Sigmoid colon (tissue), 7 donors: ENCODE data around the gene ANKRD13D. TPM values are rescaled to one million over a fixed set of nuclear protein-coding genes. Genes with fewer than 3 reads are reported as not detected.

ENCODE experiments used
- DNase-seq: peaks from one replicate; pipeline ENCODE4 v3.0.0-alpha.2; 2019
- H3K27ac ChIP-seq, 4 donors: fragments of 200-600 bp; sonication (generic); one replicate each; pipeline ENCODE4 v1.5.1; 2016 to 2019; ENCODE audit warnings: mild to moderate bottlenecking in 1 of 4
- H3K27me3 ChIP-seq, 3 donors: fragments of 200-600 bp; sonication (generic); one replicate each; pipeline ENCODE4 v1.5.1; 2019; ENCODE audit warnings: mild to moderate bottlenecking in 1 of 3
- H3K36me3 ChIP-seq, 4 donors: fragments of 200-600 bp; sonication (generic); one replicate each; pipeline ENCODE4 v1.5.1; 2016 to 2019
- H3K4me1 ChIP-seq, 4 donors: fragments of 200-600 bp; sonication (generic); one replicate each; pipeline ENCODE4 v1.5.1; 2017 to 2019
- H3K4me3 ChIP-seq, 4 donors: fragments of 200-600 bp; sonication (generic); one replicate each; pipeline ENCODE4 v1.5.1; 2017 to 2019; ENCODE audit warnings: mild to moderate bottlenecking in 2 of 4, moderate library complexity in 1 of 4
- H3K9me3 ChIP-seq, 4 donors: fragments of 200-600 bp in 3 of 4; sonication (generic) in 3 of 4; one replicate each; pipeline versions ENCODE4 v1.5.1 to v1.6.1; 2013 to 2019
- EP300 ChIP-seq, 4 donors: sonication (generic); formaldehyde crosslinking; IDR thresholded peaks; one replicate each; pipeline ENCODE4 v1.6.1; 2017; ENCODE audit warnings: antibody characterized with exemption in 4 of 4
- POLR2A ChIP-seq, 2 donors: fragments of 450-650 bp; IDR thresholded peaks; one replicate each; pipeline ENCODE4 v1.6.1; 2016; ENCODE audit warnings: antibody characterized with exemption in 2 of 2, mild to moderate bottlenecking in 2 of 2, moderate library complexity in 2 of 2
- POLR2AphosphoS5 ChIP-seq, 4 donors: sonication (generic); formaldehyde crosslinking; IDR thresholded peaks; one replicate each; pipeline ENCODE4 v1.6.1; 2017; ENCODE audit warnings: antibody characterized with exemption in 4 of 4
- WGBS, 2 donors: extraction: QIAGEN DNeasy Blood & Tissue Kit; methylation state at CpG; one replicate each; pipeline ENCODE4 v1.1.7; 2013; 5-methylcytosine and 5-hydroxymethylcytosine counted together
- intact Hi-C: fragments of 100-400 bp; cut with DNase I; formaldehyde crosslinking; loops from one replicate; pipeline ENCODE4 v1.15.1; 2023
- polyA plus RNA-seq, 3 donors: library from polyadenylated mRNA; stranded (reverse); fragments of 200-250 nt; gene quantifications; one replicate each; pipeline ENCODE4 v1.2.3, GENCODE V29; 2013
- total RNA-seq, 4 donors: library from RNA; depleted of rRNA; stranded (reverse); fragments of >200 nt; gene quantifications; one replicate each; pipeline ENCODE4 v1.1.0, GENCODE V29; 2016
- TF ChIP-seq, protein P1 (sequence below), 4 experiments: fragments of 450-650 bp in 3 of 4; fragments of 200-600 bp in 1 of 4; IDR thresholded peaks; one replicate each; pipeline ENCODE4 v1.5.1; 2016 to 2019; ENCODE audit warnings: antibody characterized with exemption in 4 of 4, mild to moderate bottlenecking in 3 of 4, moderate library complexity in 2 of 4
- donor health status: healthy with polysubstance abuse.
- donor health status: Bipolar disorder and iron deficiency.
- donor health status: healthy.

ANKRD13D gene
- total and polyA plus RNA-seq, 7 donors, result 9.0 to 45.7 (median 24.0) TPM

DNA sequence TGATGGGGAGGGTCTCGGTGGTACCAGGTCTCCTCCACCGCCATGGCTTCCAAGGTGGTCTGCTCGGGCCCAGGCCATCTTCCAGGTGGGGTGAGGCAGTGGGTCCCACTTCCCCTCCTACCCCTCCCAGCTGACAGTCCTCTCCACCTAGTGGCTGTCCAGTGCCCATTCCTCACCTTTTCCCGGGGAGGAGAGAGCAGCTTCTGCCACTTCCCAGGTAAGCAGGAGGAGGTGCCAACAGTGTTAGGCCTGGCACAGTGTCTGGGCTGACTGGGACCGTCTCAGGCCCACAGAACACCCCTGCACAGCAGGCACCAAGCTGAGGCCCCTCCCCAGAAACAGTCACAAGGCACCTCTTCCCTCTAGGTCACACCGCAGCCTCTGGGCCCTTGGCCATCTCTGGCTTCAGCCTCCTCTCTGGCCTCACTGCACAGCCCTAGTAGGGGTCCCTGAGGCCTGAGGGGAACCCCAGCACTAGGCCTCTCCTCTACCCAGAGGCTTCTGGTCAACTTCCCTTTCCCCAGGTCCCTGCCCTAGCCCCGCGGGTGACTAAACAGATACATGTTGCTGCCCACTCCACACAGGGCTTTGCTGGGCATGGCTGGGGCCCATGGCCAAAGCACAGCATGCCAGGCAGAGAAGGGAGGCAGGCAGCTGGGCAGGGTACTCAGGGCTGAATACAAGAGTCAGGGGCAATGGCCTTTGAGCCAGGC lies 2.3 kb upstream of the ANKRD13D start:
- Histone ChIP-seq H3K4me3 (no peak overlapping the region), H3K9me3 (no peaks in the 10 kb centered on the region), H3K36me3 (peaks cover 41 to 56% (median 47%) of the 10 kb centered on the region in 4 donors), H3K27ac (peak overlapping the region; percentile 95 to 97 (median 96)), H3K27me3 (no peaks in the 10 kb centered on the region), H3K4me1 (peaks cover 0 to 44% (median 35%) of the 10 kb centered on the region in 4 donors)
- no peak for TF ChIP-seq EP300 (IDR thresholded peaks at IDR 0.05)
- TF ChIP-seq POLR2A (IDR thresholded peaks at IDR 0.05), result no peak
- TF ChIP-seq, protein P1, sequence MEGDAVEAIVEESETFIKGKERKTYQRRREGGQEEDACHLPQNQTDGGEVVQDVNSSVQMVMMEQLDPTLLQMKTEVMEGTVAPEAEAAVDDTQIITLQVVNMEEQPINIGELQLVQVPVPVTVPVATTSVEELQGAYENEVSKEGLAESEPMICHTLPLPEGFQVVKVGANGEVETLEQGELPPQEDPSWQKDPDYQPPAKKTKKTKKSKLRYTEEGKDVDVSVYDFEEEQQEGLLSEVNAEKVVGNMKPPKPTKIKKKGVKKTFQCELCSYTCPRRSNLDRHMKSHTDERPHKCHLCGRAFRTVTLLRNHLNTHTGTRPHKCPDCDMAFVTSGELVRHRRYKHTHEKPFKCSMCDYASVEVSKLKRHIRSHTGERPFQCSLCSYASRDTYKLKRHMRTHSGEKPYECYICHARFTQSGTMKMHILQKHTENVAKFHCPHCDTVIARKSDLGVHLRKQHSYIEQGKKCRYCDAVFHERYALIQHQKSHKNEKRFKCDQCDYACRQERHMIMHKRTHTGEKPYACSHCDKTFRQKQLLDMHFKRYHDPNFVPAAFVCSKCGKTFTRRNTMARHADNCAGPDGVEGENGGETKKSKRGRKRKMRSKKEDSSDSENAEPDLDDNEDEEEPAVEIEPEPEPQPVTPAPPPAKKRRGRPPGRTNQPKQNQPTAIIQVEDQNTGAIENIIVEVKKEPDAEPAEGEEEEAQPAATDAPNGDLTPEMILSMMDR (IDR thresholded peaks at IDR 0.05), result no peak
- no peak for TF ChIP-seq POLR2AphosphoS5 (IDR thresholded peaks at IDR 0.05)
- DNase-seq, result peak; percentile 74
- 69 to 77% methylated on average over 8 of the region's 8 CpGs for WGBS, 2 donors
- intact Hi-C loops, result no loop called here

DNA sequence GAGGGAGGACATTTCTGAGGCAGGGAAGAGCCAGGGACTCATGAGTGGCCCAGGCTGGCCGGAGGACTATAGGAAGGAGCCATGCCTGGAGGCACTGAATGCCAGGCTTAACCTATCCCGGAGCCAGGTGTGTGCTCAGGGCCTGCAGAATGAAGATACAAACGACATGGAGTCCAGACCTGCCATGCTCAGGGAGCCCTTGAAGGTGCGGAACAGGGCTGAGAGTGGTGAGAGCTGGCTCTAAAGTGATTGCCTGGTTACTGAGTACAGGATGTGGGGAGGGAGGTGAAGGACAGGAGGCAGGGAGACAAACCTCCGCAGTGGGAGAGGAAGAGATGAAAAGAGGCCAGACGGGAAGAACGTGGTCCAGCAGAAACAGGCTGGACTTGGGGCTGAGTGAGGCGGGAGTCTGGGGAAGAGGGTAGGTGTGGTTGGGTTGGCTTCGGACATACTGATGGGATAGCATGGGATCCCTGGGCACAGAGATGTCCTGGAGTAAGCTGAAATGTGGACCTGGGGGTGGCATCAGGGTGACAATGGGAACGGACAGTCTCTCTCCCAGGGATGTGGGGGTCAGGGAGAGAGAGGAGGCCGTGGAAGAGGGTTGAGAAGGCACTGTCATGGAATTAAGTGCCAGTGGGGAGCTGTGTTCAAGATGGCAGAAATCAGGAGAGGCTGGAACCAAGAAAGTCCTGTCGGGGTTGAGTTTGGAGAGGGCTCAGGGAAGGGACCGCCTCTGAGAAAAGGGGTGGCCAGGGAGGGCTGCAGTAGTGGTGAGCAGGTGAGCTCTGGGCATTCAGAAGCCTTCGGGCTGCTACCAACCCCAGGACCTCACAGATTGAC lies 1.5 kb upstream of the ANKRD13D start:
- 62 to 80% methylated on average over 14 of the region's 14 CpGs for WGBS, 2 donors
- peaks cover 0 to 52% (median 35%) of the 10 kb centered on the region in 4 donors for H3K4me1 ChIP-seq
- TF ChIP-seq POLR2A (IDR thresholded peaks at IDR 0.05), result no peak
- TF ChIP-seq EP300 (IDR thresholded peaks at IDR 0.05), result no peak
- TF ChIP-seq, protein P1 (IDR thresholded peaks at IDR 0.05), result no peak
- TF ChIP-seq POLR2AphosphoS5 (IDR thresholded peaks at IDR 0.05), result no peak
- H3K27me3 ChIP-seq, result no peaks in the 10 kb centered on the region
- H3K9me3 ChIP-seq, result no peaks in the 10 kb centered on the region
- H3K27ac ChIP-seq, result peak overlapping the region; percentile 95 to 97 (median 96)
- H3K4me3 ChIP-seq, result peak overlapping the region in 3 of 4 donors; percentile 81 to 91 (median 87)
- peak; percentile 59 for DNase-seq
- H3K36me3 ChIP-seq, result peaks cover 36 to 56% (median 40%) of the 10 kb centered on the region in 4 donors
- intact Hi-C loops, result loop anchor here (1.0 to 2.0 kb wide), 2 partner anchors 21 to 29 kb away; partner anchors contain the start of gene GRK2

DNA sequence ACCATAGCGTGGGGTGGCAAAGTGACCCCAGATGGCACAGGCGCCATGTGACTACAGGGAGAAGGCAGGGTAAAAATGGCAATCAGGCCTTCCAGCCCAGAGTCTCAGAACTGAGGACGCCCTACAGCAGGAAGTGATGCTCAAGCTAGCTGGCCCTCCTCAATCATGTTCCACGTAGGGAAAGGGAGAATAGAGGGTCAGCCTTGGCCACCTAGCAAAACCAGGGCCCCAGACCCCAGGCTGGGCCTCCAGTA lies 978 bp upstream of the ANKRD13D start:
- intact Hi-C loops, result loop anchor here (1.0 to 2.0 kb wide), 2 partner anchors 22 to 29 kb away; partner anchors contain the start of gene GRK2
- peak overlapping the region; percentile 81 to 91 (median 84) for H3K4me3 ChIP-seq
- peaks cover 30 to 52% (median 34%) of the 10 kb centered on the region in 4 donors for H3K36me3 ChIP-seq
- H3K27me3 ChIP-seq, result no peaks in the 10 kb centered on the region
- peaks cover 0 to 56% (median 38%) of the 10 kb centered on the region in 4 donors for H3K4me1 ChIP-seq
- DNase-seq, result no peak
- no peaks in the 10 kb centered on the region for H3K9me3 ChIP-seq
- TF ChIP-seq, protein P1 (IDR thresholded peaks at IDR 0.05), result no peak
- TF ChIP-seq POLR2AphosphoS5 (IDR thresholded peaks at IDR 0.05), result no peak
- TF ChIP-seq POLR2A (IDR thresholded peaks at IDR 0.05), result no peak
- WGBS, 2 donors, result 27 to 39% methylated on average over 4 of the region's 4 CpGs
- H3K27ac ChIP-seq, result peak overlapping the region; percentile 95 to 97 (median 96)

DNA sequence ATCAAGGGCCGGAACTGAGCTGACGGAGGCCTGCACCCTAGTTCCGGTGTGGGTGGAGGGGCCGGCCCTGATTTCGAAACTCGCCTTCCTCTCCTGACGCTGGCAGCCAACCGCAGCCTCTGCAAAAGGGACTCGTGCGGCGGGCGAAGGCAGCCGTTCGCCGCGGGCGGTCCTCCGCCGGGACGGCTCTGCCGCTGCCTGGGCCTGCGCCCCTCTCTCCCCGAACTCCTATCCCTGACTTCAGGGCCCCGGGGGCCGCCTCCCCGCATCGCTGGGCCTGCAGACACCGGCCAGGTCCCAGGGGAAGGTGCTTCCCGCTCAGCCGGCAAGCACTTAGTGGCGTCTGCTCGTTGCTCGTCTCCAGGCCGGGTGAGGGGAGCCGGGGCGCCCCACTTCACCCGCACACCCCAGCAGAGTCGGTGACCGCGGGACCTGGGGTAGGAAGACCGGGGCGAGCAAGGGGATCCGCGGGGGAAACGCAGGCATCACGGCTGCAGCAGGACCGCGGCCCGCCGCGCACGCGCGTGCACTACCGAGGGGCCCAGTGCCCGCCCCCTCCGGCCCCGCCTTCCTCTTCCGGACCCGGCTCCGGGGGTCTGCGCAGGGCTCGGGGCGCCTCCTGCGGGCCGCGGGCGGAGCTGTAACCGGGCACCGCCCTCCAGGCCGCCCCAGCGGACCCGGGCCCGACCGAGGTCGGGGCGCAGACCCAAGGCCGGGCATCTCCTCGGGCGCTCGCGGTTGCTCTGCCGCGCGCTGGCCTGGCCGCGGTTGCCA lies 464 bp upstream of the ANKRD13D start:
- H3K27me3 ChIP-seq, result no peaks in the 10 kb centered on the region
- no peaks in the 10 kb centered on the region for H3K9me3 ChIP-seq
- H3K4me3 ChIP-seq, result peak overlapping the region; percentile 81 to 91 (median 84)
- peaks cover 25 to 47% (median 29%) of the 10 kb centered on the region in 4 donors for H3K36me3 ChIP-seq
- TF ChIP-seq POLR2A (IDR thresholded peaks at IDR 0.05) (peak; percentile 38 to 58), EP300 (IDR thresholded peaks at IDR 0.05) (no peak), POLR2AphosphoS5 (IDR thresholded peaks at IDR 0.05) (peak; percentile 46 to 92 (median 83))
- TF ChIP-seq, protein P1 (IDR thresholded peaks at IDR 0.05), result peak in 1 of 4 experiments; percentile 33
- WGBS, 2 donors, result 0 to 1% methylated on average over 87 of the region's 87 CpGs
- peaks cover 0 to 61% (median 39%) of the 10 kb centered on the region in 4 donors for H3K4me1 ChIP-seq
- peak; percentile 96 for DNase-seq
- intact Hi-C loops, result loop anchor here (1.0 to 2.0 kb wide), 2 partner anchors 22 to 28 kb away; partner anchors contain the start of gene GRK2
- peak overlapping the region; percentile 95 to 97 (median 96) for H3K27ac ChIP-seq
